SK-N-DZ (cell line): ENCODE data around the gene YEATS2.
"Not testable (repeated sequence)": the region's sequence is repeated elsewhere in the genome, so short reads cannot be mapped to it uniquely, and the experiment has no call there.

Source experiments
- DNase-seq: peaks from one replicate; pipeline ENCODE4 v3.0.0-alpha.2; 2015; ENCODE audit warnings: low spot score

YEATS2 gene

GRCh38 chr3:183775781-183776180, 78.2 kb downstream of the YEATS2 start:
- no peak for DNase-seq

GRCh38 chr3:183776451-183776850, 78.9 kb downstream of the YEATS2 start:
- DNase-seq: not testable (repeated sequence)

- DNase-seq: no peak
Observed at GRCh38 chr3:183777016-183777618, 79.5 kb downstream of the YEATS2 start.

GRCh38 chr3:183779896-183780465, 82.4 kb downstream of the YEATS2 start:
- no peak for DNase-seq

GRCh38 chr3:183781246-183781645, 83.6 kb downstream of the YEATS2 start:
- no peak for DNase-seq

- no peak for DNase-seq
Observed at GRCh38 chr3:183782576-183783276, 85.1 kb downstream of the YEATS2 start.

- DNase-seq: not testable (repeated sequence)
Observed at GRCh38 chr3:183784503-183784902, 86.9 kb downstream of the YEATS2 start.

- DNase-seq: no peak
Observed at GRCh38 chr3:183789826-183790225, 92.2 kb downstream of the YEATS2 start.

GRCh38 chr3:183790700-183791099, 93.1 kb downstream of the YEATS2 start:
- DNase-seq: no peak

- no peak for DNase-seq
Observed at GRCh38 chr3:183792976-183793375, 95.4 kb downstream of the YEATS2 start.

- DNase-seq: no peak
Observed at GRCh38 chr3:183794452-183794851, 96.9 kb downstream of the YEATS2 start.

- DNase-seq: no peak
Observed at GRCh38 chr3:183796372-183796771, 98.8 kb downstream of the YEATS2 start.

- no peak for DNase-seq
Observed at GRCh38 chr3:183797996-183798395, 100.4 kb downstream of the YEATS2 start.

- no peak for DNase-seq
Observed at GRCh38 chr3:183799461-183799860, 101.9 kb downstream of the YEATS2 start.

- DNase-seq: no peak
Observed at GRCh38 chr3:183800243-183800863, 102.8 kb downstream of the YEATS2 start.

- DNase-seq: no peak
Observed at GRCh38 chr3:183801601-183802000, 104.0 kb downstream of the YEATS2 start.

- DNase-seq: no peak
Observed at GRCh38 chr3:183802989-183803388, 105.4 kb downstream of the YEATS2 start.

- DNase-seq: no peak
Observed at GRCh38 chr3:183807209-183807728, 109.7 kb downstream of the YEATS2 start.

GRCh38 chr3:183807881-183808280, 110.3 kb downstream of the YEATS2 start:
- no peak for DNase-seq

GRCh38 chr3:183808355-183808754, 110.8 kb downstream of the YEATS2 start:
- DNase-seq: no peak

- no peak for DNase-seq
Observed at GRCh38 chr3:183809270-183809669, 111.7 kb downstream of the YEATS2 start.
